OCI-LY3 (cell line): Measurements from ENCODE around the gene CADPS2.

ENCODE experiments used
- H2AFZ ChIP-seq: fragments of 200-600, 300-600 bp; shearing (Covaris generic); 2 replicates; pipeline ENCODE4 v1.6.0; 2014; ENCODE audit warnings: antibody characterized with exemption, low read depth, low read length
- H3K27ac ChIP-seq: fragments of 200-600, 300-600 bp; sonication (generic); 2 replicates; pipeline ENCODE4 v1.5.1; 2014; ENCODE audit warnings: mild to moderate bottlenecking, low read length, moderate library complexity, mixed read lengths
- H3K27me3 ChIP-seq: fragments of 200-600, 300-600 bp; sonication (generic); 2 replicates; pipeline ENCODE4 v1.6.1; 2014; ENCODE audit warnings: low read depth, low read length, mixed read lengths
- H3K36me3 ChIP-seq: fragments of 200-600, 300-600 bp; sonication (generic); replicated peaks from 2 replicates; pipeline ENCODE3; 2014; ENCODE audit warnings: low read depth, low read length, mixed read lengths
- H3K4me1 ChIP-seq: fragments of 300-600, 200-600 bp; sonication (generic); 2 replicates; pipeline ENCODE4 v1.6.1; 2014; ENCODE audit warnings: low read length, mixed read lengths
- H3K4me2 ChIP-seq: fragments of 200-600, 300-600 bp; sonication (generic); 2 replicates; pipeline ENCODE4 v1.6.1; 2014; ENCODE audit warnings: low read length, mixed read lengths
- H3K4me3 ChIP-seq: fragments of 300-600, 200-600 bp; sonication (generic); 2 replicates; pipeline ENCODE4 v1.5.1; 2014; ENCODE audit warnings: antibody characterized with exemption, mild to moderate bottlenecking, low read length, moderate library complexity
- H3K79me2 ChIP-seq: fragments of 300-600, 200-600 bp; shearing (Covaris generic); 2 replicates; pipeline ENCODE4 v1.6.1; 2014; ENCODE audit warnings: mild to moderate bottlenecking, low read length, mixed read lengths
- H3K9ac ChIP-seq: fragments of 300-600, 200-600 bp; shearing (Covaris generic); 2 replicates; pipeline ENCODE4 v1.6.0; 2014; ENCODE audit warnings: mild to moderate bottlenecking, low read length, moderate library complexity
- H3K9me3 ChIP-seq: fragments of 200-600, 300-600 bp; shearing (Covaris generic); 2 replicates; pipeline ENCODE4 v1.6.1; 2014; ENCODE audit warnings: low read length, mixed read lengths; ENCODE audit not compliant: insufficient read depth
- H4K20me1 ChIP-seq: fragments of 200-600, 300-600 bp; sonication (generic); 2 replicates; pipeline ENCODE4 v1.6.1; 2016; ENCODE audit warnings: low read length, mixed read lengths; ENCODE audit not compliant: insufficient read depth
- EZH2phosphoT487 ChIP-seq: fragments of 200-600 bp; shearing (Covaris generic); IDR thresholded peaks from 2 replicates; pipeline ENCODE4 v1.6.1; 2018; ENCODE audit warnings: antibody characterized with exemption, mixed run types, low read depth
- TF ChIP-seq, protein P1 (sequence below): fragments of 200-600, 300-600 bp; sonication (generic); IDR thresholded peaks from 2 replicates; pipeline ENCODE4 v1.5.1; 2014; ENCODE audit warnings: antibody characterized with exemption, low read length, low read depth

Gene CADPS2

DNA sequence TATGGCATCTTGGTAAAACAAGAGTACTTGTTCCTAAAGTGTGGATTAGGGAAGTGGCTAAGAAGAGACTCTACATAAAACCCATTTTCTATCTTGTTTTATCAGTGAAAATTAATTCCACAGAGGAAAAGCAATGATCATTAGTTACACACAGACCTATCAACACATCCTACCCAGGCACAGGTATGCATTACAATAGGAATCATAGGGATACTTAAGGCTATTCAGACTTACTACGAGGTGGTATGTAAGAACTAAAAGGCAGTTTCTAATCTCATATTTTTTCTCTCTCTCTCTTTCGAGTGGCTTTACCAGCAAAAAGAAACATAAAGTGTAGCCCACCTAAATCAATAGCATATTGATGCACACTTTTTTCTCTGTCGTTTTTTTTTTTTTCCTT lies 415.4 kb downstream of the CADPS2 start:
- H4K20me1 ChIP-seq = no peaks in the 10 kb centered on the region
- TF ChIP-seq, protein P1, sequence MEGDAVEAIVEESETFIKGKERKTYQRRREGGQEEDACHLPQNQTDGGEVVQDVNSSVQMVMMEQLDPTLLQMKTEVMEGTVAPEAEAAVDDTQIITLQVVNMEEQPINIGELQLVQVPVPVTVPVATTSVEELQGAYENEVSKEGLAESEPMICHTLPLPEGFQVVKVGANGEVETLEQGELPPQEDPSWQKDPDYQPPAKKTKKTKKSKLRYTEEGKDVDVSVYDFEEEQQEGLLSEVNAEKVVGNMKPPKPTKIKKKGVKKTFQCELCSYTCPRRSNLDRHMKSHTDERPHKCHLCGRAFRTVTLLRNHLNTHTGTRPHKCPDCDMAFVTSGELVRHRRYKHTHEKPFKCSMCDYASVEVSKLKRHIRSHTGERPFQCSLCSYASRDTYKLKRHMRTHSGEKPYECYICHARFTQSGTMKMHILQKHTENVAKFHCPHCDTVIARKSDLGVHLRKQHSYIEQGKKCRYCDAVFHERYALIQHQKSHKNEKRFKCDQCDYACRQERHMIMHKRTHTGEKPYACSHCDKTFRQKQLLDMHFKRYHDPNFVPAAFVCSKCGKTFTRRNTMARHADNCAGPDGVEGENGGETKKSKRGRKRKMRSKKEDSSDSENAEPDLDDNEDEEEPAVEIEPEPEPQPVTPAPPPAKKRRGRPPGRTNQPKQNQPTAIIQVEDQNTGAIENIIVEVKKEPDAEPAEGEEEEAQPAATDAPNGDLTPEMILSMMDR = no peak
- H3K27ac ChIP-seq = no peak overlapping the region

DNA sequence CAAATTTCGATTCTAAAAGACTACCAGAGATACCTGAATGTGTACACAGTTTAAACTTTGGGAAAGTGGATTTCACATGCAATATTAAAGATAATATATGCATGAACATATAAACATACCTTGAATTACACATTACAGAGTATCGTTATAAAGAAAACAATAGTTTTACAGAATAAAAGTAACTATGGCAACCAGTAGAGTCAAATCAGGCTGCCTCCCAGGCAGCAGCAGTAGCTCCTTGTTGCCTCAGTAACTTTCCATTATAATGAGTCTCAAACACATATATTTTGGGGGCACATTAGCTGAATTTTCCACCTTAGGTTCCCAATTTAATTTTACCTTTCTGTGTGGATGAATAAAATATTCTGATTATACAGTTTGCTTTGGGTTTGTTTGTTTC lies 417.3 kb downstream of the CADPS2 start:
- no peaks in the 10 kb centered on the region for H4K20me1 ChIP-seq
- no peak overlapping the region for H3K4me3 ChIP-seq
- H3K27ac ChIP-seq = no peak overlapping the region
- H3K4me1 ChIP-seq = peaks cover 12% of the 10 kb centered on the region
- H2AFZ ChIP-seq = no peak overlapping the region
- no peaks in the 10 kb centered on the region for H3K9me3 ChIP-seq
- H3K27me3 ChIP-seq = no peaks in the 10 kb centered on the region
- H3K79me2 ChIP-seq = no peaks in the 10 kb centered on the region
- no peak overlapping the region for H3K9ac ChIP-seq
- H3K36me3 ChIP-seq = no peaks in the 10 kb centered on the region
- H3K4me2 ChIP-seq = no peak overlapping the region
- TF ChIP-seq, protein P1 = no peak
- TF ChIP-seq EZH2phosphoT487 = no peak

More for the DNA sequence above, 415.4 kb downstream of the CADPS2 start:
- Histone ChIP-seq H3K79me2 (no peaks in the 10 kb centered on the region), H3K4me2 (no peak overlapping the region), H3K27me3 (no peaks in the 10 kb centered on the region), H3K4me3 (no peak overlapping the region), H3K9ac (no peak overlapping the region), H2AFZ (no peak overlapping the region), H3K36me3 (no peaks in the 10 kb centered on the region), H3K4me1 (peaks cover 12% of the 10 kb centered on the region), H3K9me3 (no peaks in the 10 kb centered on the region)

DNA sequence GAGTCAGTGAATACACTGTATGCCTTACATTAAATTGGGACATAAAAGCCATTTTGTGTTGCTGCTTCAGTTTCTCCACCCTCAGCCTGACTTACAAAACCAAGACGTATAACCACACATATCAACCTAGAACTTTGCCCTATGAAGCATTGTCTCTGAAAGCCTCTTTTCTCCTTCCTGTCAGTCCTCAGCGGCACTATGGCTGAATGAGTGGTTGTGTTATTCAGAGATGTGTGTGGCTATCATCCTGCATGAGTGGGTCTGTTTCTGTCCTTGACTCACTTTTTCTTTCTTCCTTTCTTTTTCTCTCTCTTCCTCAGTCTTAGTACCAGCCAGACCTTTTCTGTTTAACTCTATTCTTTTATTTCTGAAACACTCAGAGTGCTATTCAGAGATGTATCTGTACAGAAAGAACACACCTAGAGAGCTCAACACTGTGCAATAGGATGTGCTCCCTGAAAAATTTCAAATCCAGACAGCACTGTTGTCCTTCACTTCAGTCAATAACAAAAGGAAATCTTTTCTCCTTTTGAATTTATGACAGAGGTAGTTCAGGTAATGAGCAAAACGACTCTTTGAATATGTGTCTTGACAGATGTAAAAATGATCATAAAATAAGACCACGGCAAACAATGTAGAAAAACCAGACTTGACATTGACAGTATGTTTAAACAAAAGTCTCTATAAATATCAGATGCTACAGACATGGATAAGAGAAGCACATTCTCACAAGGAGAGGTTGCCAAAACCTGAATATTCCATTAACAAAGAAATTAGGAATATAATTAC lies 418.4 kb downstream of the CADPS2 start:
- H3K4me2 ChIP-seq = no peak overlapping the region
- H3K36me3 ChIP-seq = no peaks in the 10 kb centered on the region
- H3K4me3 ChIP-seq = no peak overlapping the region
- no peak for TF ChIP-seq EZH2phosphoT487
- TF ChIP-seq, protein P1 = no peak
- no peaks in the 10 kb centered on the region for H4K20me1 ChIP-seq
- H3K27me3 ChIP-seq = no peaks in the 10 kb centered on the region
- no peaks in the 10 kb centered on the region for H3K79me2 ChIP-seq
- H3K9me3 ChIP-seq = no peaks in the 10 kb centered on the region
- H2AFZ ChIP-seq = no peak overlapping the region
- H3K4me1 ChIP-seq = peaks cover 6% of the 10 kb centered on the region
- H3K9ac ChIP-seq = no peak overlapping the region
- no peak overlapping the region for H3K27ac ChIP-seq

DNA sequence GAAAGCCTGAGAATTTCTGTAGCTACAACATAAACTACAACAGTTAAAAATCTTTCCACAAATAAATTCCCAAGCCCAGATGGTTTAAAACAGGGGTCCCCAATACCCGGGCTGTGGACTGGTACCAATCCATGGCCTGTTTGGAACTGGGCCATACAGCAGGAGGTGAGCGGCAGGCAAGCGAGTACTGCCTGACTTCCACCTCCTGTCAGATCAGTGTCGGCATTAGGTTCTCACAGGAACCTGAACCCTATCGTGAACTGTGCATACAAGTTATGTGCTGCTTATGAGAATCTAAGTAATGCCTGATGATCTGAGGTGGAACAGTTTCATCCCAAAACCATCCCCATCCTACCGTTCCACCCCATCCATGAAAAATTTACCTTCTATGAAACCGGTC lies 421.0 kb downstream of the CADPS2 start:
- Histone ChIP-seq H3K36me3 (no peaks in the 10 kb centered on the region), H4K20me1 (no peaks in the 10 kb centered on the region), H3K4me1 (no peaks in the 10 kb centered on the region), H3K27me3 (no peaks in the 10 kb centered on the region), H3K27ac (no peak overlapping the region), H3K4me3 (no peak overlapping the region), H3K9me3 (no peaks in the 10 kb centered on the region), H2AFZ (no peak overlapping the region), H3K9ac (no peak overlapping the region), H3K4me2 (no peak overlapping the region), H3K79me2 (no peaks in the 10 kb centered on the region)
- TF ChIP-seq EZH2phosphoT487 = no peak
- TF ChIP-seq, protein P1 = no peak
